ENCODE data around the gene TMEM51.

DNA sequence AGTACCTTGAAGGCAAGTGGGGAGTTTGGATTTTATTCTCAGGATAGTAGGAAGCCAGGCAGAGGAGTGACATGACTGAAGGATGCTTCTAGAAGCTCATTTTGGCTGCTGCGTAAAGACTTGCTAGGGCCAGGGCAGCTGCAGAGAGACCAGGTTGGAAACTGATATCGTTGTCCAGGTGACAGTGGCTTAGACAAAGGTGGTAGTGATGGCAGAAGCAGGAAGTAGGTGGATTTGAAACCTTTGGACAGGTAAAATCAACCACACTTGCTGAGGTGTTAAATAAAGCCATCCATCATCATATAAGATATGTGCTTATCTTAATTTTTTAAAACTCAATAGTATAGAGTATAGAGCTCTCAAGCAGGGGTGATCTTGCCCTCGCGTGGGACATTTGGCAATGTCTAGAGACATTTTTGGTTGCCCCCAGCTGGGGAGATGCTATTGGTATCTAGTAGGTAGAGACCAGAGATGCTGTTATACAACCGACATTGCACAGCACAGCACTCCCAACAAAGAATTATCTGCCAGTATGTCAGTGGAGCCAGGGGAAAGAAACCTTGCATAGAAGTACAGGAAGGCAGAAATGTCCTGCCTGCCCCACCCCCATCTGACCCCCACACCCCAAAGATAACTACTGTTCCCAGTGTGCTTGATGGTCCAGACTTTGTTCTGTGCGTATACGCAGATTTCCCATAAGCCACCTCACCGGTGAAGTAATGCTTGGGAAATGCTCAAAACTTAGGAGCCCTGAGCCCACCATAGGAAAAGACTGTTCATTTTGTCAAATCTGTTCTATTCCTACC, 31.1 kb downstream of the TMEM51 start:
- TF ChIP-seq, protein P1, sequence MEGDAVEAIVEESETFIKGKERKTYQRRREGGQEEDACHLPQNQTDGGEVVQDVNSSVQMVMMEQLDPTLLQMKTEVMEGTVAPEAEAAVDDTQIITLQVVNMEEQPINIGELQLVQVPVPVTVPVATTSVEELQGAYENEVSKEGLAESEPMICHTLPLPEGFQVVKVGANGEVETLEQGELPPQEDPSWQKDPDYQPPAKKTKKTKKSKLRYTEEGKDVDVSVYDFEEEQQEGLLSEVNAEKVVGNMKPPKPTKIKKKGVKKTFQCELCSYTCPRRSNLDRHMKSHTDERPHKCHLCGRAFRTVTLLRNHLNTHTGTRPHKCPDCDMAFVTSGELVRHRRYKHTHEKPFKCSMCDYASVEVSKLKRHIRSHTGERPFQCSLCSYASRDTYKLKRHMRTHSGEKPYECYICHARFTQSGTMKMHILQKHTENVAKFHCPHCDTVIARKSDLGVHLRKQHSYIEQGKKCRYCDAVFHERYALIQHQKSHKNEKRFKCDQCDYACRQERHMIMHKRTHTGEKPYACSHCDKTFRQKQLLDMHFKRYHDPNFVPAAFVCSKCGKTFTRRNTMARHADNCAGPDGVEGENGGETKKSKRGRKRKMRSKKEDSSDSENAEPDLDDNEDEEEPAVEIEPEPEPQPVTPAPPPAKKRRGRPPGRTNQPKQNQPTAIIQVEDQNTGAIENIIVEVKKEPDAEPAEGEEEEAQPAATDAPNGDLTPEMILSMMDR (IDR thresholded peaks at IDR 0.05), result no peak
- no peak for TF ChIP-seq POLR2A (IDR thresholded peaks at IDR 0.05)
- no peak for TF ChIP-seq POLR2AphosphoS5 (IDR thresholded peaks at IDR 0.05)

All from breast epithelium (tissue), 3 donors.